Panc1 (cell line): ENCODE results near the gene HMGCS1. TPM values are rescaled to one million over a fixed set of nuclear protein-coding genes. Genes with fewer than 3 reads are reported as not detected.

Experiments used
- ATAC-seq: fragments of 200-7000 bp; cut with Tn5 transposase; 2 replicates; pipeline ENCODE4 v1.9.1; 2020; ENCODE audit warnings: mild to moderate bottlenecking, moderate library complexity
- BruUV-seq: library from RNA; stranded (reverse); fragments of 400-500 nt; replicated peaks from 2 replicates; lab custom pipeline; 2021; lab: Mats Ljungman, UMichigan
- CTCF ChIA-PET: fragments of 300-600 bp; sonication (Branson Sonifier 250); formaldehyde crosslinking; loops from one replicate; lab custom pipeline; 2022; ENCODE audit warnings: antibody characterized with exemption; lab: Charles Lee
- POLR2A ChIA-PET: fragments of 300-600 bp; sonication (Branson Sonifier 250); formaldehyde crosslinking; loops from one replicate; lab custom pipeline; 2022; ENCODE audit warnings: antibody characterized with exemption; lab: Charles Lee
- DNase-seq: peaks from one replicate; pipeline ENCODE4 v3.0.0-alpha.2; 2010; ENCODE audit warnings: low read depth, low spot score
- H3K27ac ChIP-seq: 2 replicates; pipeline ENCODE4 v1.5.1; 2011; ENCODE audit warnings: mild to moderate bottlenecking, low read length, inconsistent platforms
- H3K27me3 ChIP-seq: fragments of 200-500 bp; sonication (Bioruptor generic); 2 replicates; pipeline ENCODE4 v1.6.0; 2014; ENCODE audit warnings: low read length, inconsistent platforms; ENCODE audit not compliant: control insufficient read depth, insufficient read depth
- H3K36me3 ChIP-seq: fragments of 200-500 bp; sonication (Bioruptor generic); 2 replicates; pipeline ENCODE4 v1.5.1; 2014; ENCODE audit warnings: inconsistent platforms, mild to moderate bottlenecking, low read length, moderate library complexity; ENCODE audit not compliant: control insufficient read depth, insufficient read depth
- H3K4me1 ChIP-seq: 2 replicates; pipeline ENCODE4 v1.5.1; 2011; ENCODE audit warnings: inconsistent platforms, mild to moderate bottlenecking, low read length, moderate library complexity; ENCODE audit not compliant: control insufficient read depth, insufficient read depth
- H3K4me3 ChIP-seq, 2 experiments: 2 replicates each; pipeline ENCODE4 v1.5.1; 2011 to 2012; ENCODE audit warnings: low read depth in 2 of 2, low read length in 2 of 2, mild to moderate bottlenecking in 2 of 2, inconsistent platforms in 1 of 2, moderate library complexity in 1 of 2
- H3K9me3 ChIP-seq: fragments of 200-500 bp; sonication (Bioruptor generic); 2 replicates; pipeline ENCODE4 v1.5.1; 2014; ENCODE audit warnings: low read depth, mild to moderate bottlenecking, inconsistent platforms, low read length, moderate library complexity; ENCODE audit not compliant: control insufficient read depth, insufficient read depth
- CTCF ChIP-seq: fragments of 450-650 bp; IDR thresholded peaks from 2 replicates; pipeline ENCODE4 v1.5.1; 2017; ENCODE audit warnings: mild to moderate bottlenecking
- POLR2AphosphoS5 ChIP-seq: IDR thresholded peaks from 2 replicates; pipeline ENCODE4 v1.6.1; 2012; ENCODE audit warnings: mild to moderate bottlenecking, low read depth, low read length, moderate library complexity
- REST ChIP-seq, 2 experiments: IDR thresholded peaks; 2 replicates each; pipeline ENCODE4 v1.6.1; 2011 to 2012; ENCODE audit warnings: low read depth in 2 of 2, control low read depth in 1 of 2, low read length in 1 of 2, mild to moderate bottlenecking in 1 of 2, moderate library complexity in 1 of 2; ENCODE audit not compliant: insufficient read depth in 1 of 2
- SIN3A ChIP-seq: IDR thresholded peaks from 2 replicates; pipeline ENCODE4 v1.6.1; 2012; ENCODE audit warnings: low read depth, mild to moderate bottlenecking, low read length, moderate library complexity, borderline replicate concordance; ENCODE audit not compliant: insufficient read depth
- TCF7L2 ChIP-seq: IDR thresholded peaks from 2 replicates; pipeline ENCODE4 v1.6.1; 2011; ENCODE audit warnings: mild to moderate bottlenecking, low read depth, low read length, inconsistent platforms
- in situ Hi-C: cut with HindIII; loops from 2 replicates; pipeline ENCODE4 v1.10.0; 2016; ENCODE audit warnings: low sequenced_read_pairs, low pct_unique_long_range_greater_than_20kb
- intact Hi-C: fragments of 100-400 bp; cut with micrococcal nuclease; formaldehyde crosslinking; loops from one replicate; pipeline ENCODE4 v1.10.0; 2022; ENCODE audit not compliant: unreplicated experiment
- total RNA-seq: library from RNA; stranded (reverse); gene quantifications from one replicate; pipeline ENCODE4 v1.2.1, GENCODE V29; 2021; ENCODE audit not compliant: unreplicated experiment

HMGCS1 gene
- total RNA-seq, 1 experiment from 2014 or later: 66.1 TPM

- peak overlapping the region; percentile 98 for H3K27ac ChIP-seq
- CTCF ChIA-PET: interaction anchor here (1.4 to 2.3 kb wide), 2 partner anchors 78 to 172 kb away, joined by 6 read pairs; partner anchors contain the start of gene TMEM267
Observed at GRCh38 chr5:43312076-43312661, 1.0 kb downstream of the HMGCS1 start.

GRCh38 chr5:43309637-43310036, 3.6 kb downstream of the HMGCS1 start:
- in situ Hi-C loops (no loop called here), intact Hi-C loops (loop anchor here (5.0 kb wide), 2 partner anchors 78 to 82 kb away; no protein-coding TSS in a partner anchor)
- H3K27ac ChIP-seq: no peak overlapping the region

More at GRCh38 chr5:43312076-43312661, 1.0 kb downstream of the HMGCS1 start:
- POLR2A ChIA-PET: interaction anchor here (0.5 kb wide), 1 partner anchor 15 kb away, joined by 8 read pairs; no protein-coding TSS in a partner anchor
- Histone ChIP-seq H3K9me3 (no peaks in the 10 kb centered on the region), H3K4me1 (peaks cover 14% of the 10 kb centered on the region), H3K27me3 (no peaks in the 10 kb centered on the region), H3K36me3 (peaks cover 3% of the 10 kb centered on the region; the same call in 1 of the 2 replicates), H3K4me3 (peak overlapping the region; percentile 79 to 85)
- BruUV-seq: no TSS peak
- intact Hi-C loops (no loop called here), in situ Hi-C loops (no loop called here)
- no peak for ATAC-seq
- no peak for DNase-seq
- no peak for TF ChIP-seq TCF7L2
- no peak for TF ChIP-seq CTCF
- no peak for TF ChIP-seq REST (IDR thresholded peaks at IDR 0.05; ENCODE audit: insufficient read depth in 1 of 2, low read depth in 2 of 2, low read length in 1 of 2)
- no peak for TF ChIP-seq POLR2AphosphoS5
- TF ChIP-seq SIN3A: no peak

More at GRCh38 chr5:43309637-43310036, 3.6 kb downstream of the HMGCS1 start:
- ChIA-PET CTCF (no interaction called here), POLR2A (no interaction called here)
- DNase-seq (no peak), ATAC-seq (no peak)
- H3K4me1 ChIP-seq: peaks cover 14% of the 10 kb centered on the region
- H3K36me3 ChIP-seq: peaks cover 3% of the 10 kb centered on the region; the same call in 1 of the 2 replicates
- H3K27me3 ChIP-seq: no peaks in the 10 kb centered on the region
- TF ChIP-seq SIN3A: no peak
- TF ChIP-seq POLR2AphosphoS5: no peak
- no peak for TF ChIP-seq CTCF
- no peak for TF ChIP-seq TCF7L2
- TF ChIP-seq REST (IDR thresholded peaks at IDR 0.05; ENCODE audit: insufficient read depth in 1 of 2, low read depth in 2 of 2, low read length in 1 of 2): no peak
- BruUV-seq: no TSS peak
- H3K9me3 ChIP-seq: no peaks in the 10 kb centered on the region
- H3K4me3 ChIP-seq: no peak overlapping the region
